GM21786 (cell line): ENCODE data around the gene GRIK2.
"Not testable (repeated sequence)": the region's sequence is repeated elsewhere in the genome, so short reads cannot be mapped to it uniquely, and the experiment has no call there.

Source experiments
- ATAC-seq: cut with Tn5 transposase; IDR thresholded peaks from one replicate; pipeline ENCODE4 v1.9.1; 2021; ENCODE audit not compliant: unreplicated experiment

GRIK2 gene

GRCh38 chr6:101393251-101393828, at the start of gene GRIK2:
GRIK2 (plus strand) TSS chr6:101393708.
- peak; percentile 58 for ATAC-seq

GRCh38 chr6:101344885-101345284, 48.6 kb upstream of the GRIK2 start:
- ATAC-seq: no peak

GRCh38 chr6:101348816-101349215, 44.7 kb upstream of the GRIK2 start:
- no peak for ATAC-seq

- ATAC-seq: not testable (repeated sequence)
These were observed 42.9 kb upstream of the GRIK2 start for GRCh38 chr6:101350631-101351030.

- ATAC-seq: no peak
These were observed 42.3 kb upstream of the GRIK2 start for GRCh38 chr6:101351173-101351572.

GRCh38 chr6:101352316-101352715, 41.2 kb upstream of the GRIK2 start:
- ATAC-seq: no peak

GRCh38 chr6:101365181-101365580, 28.3 kb upstream of the GRIK2 start:
- no peak for ATAC-seq

GRCh38 chr6:101379926-101380325, 13.6 kb upstream of the GRIK2 start:
- no peak for ATAC-seq

- ATAC-seq: no peak
These were observed 12.4 kb upstream of the GRIK2 start for GRCh38 chr6:101380897-101381630.

- not testable (repeated sequence) for ATAC-seq
These were observed 9.8 kb upstream of the GRIK2 start for GRCh38 chr6:101383747-101384146.

- ATAC-seq: no peak
These were observed 6.5 kb upstream of the GRIK2 start for GRCh38 chr6:101386982-101387381.

- ATAC-seq: no peak
These were observed 1.5 kb upstream of the GRIK2 start for GRCh38 chr6:101391772-101392585.

GRCh38 chr6:101392586-101393230, 800 bp upstream of the GRIK2 start:
- no peak for ATAC-seq

GRCh38 chr6:101393829-101394251, 332 bp downstream of the GRIK2 start:
- ATAC-seq: no peak

GRCh38 chr6:101394936-101395335, 1.4 kb downstream of the GRIK2 start:
- ATAC-seq: no peak

- ATAC-seq: no peak
These were observed 1.8 kb downstream of the GRIK2 start for GRCh38 chr6:101395345-101395744.

GRCh38 chr6:101396548-101397173, 3.2 kb downstream of the GRIK2 start:
- ATAC-seq: no peak

GRCh38 chr6:101397199-101397598, 3.7 kb downstream of the GRIK2 start:
- no peak for ATAC-seq

- no peak for ATAC-seq
These were observed 5.5 kb downstream of the GRIK2 start for GRCh38 chr6:101398716-101399615.

GRCh38 chr6:101399616-101400162, 6.2 kb downstream of the GRIK2 start:
- ATAC-seq: no peak
